Activated naive CD8-positive, alpha-beta T cell treated with anti-CD3 and anti-CD28 coated beads, Interleukin-2, amount 50 U/mL, for 16 hours (primary cell): ENCODE measurements around the gene CD274.
"Not testable (repeated sequence)": the region's sequence is repeated elsewhere in the genome, so short reads cannot be mapped to it uniquely, and the experiment has no call there.

Source experiments
- DNase-seq: peaks from one replicate; pipeline ENCODE4 v3.0.0-alpha.2; 2020; ENCODE audit warnings: low read depth, low spot score

The CD274 gene

DNA sequence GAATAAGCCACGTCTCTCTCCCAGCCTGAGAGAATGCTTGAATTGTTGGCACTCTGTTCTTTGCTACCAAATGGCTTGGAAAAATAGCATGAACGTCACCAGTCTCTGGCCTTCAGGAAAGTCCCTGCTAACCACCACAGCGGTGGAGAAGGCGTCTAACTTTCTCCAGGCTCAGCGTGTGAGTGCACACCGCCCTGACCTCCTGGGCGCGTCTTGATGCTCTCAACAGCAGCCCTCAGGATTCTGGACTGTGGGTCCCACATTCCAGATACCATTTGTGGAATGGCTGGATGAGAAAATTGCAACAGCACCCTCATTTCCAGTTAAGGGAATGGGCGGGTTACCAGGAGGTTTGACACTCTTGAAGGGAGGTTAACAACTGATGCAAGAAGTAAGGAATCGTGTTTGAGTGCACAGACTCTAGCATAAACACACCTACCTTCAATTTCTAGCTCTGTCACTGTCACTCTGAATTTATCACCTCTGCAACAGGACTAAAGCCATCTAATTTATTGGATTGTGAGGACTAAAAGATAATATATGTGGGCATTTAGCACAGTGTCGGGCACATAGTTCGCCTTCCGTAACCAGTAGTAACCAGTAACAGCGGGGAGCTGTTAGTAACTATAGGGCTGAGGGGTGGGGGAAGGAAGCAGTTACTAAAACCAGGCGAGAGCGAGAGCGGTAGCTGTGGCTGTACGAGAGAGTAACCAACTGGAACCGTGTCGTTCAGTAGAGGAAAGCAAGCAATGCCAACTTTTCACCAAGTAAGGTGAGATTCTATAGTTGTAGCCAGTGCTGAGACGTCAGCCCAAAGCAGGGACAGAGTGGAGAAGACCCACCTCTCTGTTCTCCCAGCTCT, 11.8 kb upstream of the CD274 start:
- DNase-seq = no peak

DNA sequence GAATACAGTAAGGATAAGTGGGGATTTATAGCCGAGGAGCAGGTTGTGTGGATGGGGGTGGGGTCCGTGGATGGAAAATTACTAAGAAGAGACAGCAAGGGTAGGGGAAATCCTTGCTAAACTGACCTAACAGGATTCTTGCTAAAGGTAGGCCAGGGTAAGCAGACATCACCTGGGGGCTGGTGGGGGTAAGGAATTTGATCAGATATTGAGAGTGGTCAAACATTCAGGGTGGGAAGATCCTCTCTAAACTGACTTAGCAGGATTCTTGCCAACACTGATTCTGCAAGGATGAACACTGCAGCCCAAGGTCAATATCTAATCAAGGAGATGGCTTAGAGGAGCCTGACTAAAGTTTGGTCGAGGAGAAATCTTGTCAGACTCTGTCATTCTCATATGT, 9.9 kb upstream of the CD274 start:
- no peak for DNase-seq

DNA sequence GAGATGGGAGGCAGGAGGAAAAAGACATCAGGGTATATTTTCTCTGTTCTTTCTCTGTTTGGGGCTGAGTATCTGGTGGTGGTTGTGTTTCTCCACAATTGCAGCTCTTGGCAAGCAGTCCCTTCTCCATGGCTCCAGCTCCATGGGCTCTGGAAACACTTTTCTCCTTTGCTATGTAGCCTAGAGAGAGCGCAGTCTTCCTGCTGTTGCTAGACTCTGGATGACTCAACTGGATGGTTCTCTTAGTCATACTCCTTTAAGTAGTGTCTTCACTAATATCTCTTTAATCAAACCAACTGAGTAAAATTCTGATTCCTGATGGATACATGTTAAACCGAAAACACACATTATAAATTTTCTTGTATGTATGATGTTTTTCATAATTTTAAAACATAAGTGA, 9.3 kb upstream of the CD274 start:
- DNase-seq = no peak

DNA sequence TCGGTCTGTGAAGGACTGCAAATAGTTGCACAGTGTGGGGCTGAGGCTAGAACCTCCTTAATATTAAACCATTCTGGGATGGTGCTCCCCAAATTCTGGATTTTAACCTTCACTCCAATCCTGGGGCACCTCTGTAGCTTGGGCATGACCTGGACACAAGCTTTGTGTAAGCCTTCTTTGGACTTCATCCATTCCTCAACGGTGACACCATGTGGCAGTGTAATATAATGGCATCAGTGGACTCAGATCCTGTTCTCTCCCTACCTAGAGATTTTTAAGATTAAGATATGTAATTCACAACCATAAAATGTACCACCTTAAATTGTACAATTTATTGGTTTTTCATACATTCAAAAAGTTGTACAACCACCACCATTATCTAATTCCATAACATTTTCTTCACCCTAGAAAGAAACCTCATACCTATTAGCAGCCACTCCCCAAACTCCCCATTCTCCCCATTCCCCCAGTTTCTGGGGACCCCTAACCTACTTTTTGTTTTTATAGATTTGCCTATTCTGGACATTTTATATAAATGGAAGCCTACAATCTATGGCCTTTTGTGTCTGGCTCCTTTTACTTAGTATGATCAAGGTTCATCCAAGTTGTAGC, 7.8 kb upstream of the CD274 start:
- DNase-seq = no peak

DNA sequence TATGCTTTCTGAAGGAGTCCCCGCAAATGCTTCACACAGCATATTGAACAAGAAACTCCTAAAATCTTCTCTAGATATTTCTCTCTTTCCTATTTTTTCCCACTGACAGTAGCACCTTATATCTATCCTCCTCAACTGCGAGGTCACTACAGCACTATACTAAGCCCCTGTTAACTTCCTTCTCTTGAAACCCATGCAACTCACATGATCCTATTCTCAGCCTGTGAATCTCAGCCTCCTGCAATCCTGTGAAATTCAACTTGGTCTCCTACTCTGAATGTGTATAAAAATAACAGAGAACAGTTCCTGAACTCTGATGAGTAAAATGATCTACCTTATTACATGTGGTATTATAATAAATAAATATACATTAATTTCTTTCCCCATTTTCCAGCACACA, 6.5 kb upstream of the CD274 start:
- DNase-seq = no peak

DNA sequence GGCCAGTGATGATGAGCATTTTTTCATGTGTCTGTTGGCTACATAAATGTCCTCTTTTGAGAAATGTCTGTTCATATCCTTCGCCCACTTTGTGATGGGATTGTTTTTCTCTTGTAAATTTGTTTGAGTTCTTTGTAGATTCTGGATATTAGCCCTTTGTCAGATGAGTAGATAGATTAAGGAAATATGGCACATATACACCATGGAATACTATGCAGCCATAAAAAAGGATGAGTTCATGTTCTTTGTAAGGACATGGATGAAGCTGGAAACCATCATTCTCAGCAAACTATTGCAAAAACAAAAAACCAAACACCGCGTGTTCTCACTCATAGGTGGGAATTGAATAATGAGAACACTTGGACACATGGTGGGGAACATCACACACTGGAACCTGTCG, 5.2 kb upstream of the CD274 start:
- not testable (repeated sequence) for DNase-seq

DNA sequence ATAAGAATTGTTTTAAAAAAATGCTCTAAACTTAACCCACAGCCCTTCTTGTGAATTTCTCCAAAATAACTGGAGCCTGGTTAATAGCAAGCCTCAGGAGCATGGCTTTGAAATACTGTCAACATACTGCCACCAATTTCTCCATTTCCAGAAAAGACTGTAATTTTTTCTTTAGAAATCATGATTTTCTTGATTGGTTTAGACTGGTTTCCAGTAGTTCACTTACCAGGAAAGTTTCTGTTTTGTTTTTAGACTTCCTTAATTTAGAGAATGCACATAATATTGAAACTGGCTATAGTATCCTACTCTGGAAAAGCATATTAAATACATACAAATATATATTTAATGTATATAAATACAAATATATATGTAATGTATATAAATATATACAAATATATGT, 4.5 kb upstream of the CD274 start:
- no peak for DNase-seq

DNA sequence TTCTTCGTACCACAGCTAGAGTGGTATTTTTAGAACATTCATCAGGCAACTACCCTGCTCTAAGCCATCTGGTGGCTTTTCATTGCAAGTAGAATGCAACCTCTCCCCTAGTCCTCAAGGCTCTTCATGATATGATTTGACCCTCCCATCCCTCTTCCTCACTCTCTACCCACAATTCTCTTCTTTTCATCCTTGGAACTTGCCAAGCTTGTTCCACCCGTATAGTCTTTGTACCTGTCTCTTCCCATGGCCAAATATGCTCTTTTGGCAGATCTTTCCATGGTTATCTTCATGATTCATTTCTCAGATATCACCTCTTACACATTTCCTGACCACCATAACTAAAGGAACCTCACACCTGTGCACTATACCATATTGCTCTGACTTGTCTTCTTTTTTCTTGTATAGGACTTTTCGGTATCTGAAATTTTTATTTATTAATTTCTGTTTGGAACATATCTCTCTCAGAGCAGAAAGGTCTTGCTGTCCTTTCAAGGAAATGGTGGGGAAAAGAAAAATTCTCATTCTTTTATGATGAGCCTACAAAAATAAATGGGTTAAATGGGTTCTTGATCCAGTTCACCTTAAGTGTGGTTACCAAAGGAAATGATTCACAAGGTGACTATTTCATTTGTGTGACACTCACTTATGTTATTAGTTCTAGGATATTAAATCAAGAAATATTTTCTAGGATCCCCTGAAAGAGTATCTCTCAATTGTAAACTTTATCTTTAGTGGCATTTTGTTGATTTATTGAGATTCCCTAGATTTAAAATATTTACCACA, 3.7 kb upstream of the CD274 start:
- no peak for DNase-seq

DNA sequence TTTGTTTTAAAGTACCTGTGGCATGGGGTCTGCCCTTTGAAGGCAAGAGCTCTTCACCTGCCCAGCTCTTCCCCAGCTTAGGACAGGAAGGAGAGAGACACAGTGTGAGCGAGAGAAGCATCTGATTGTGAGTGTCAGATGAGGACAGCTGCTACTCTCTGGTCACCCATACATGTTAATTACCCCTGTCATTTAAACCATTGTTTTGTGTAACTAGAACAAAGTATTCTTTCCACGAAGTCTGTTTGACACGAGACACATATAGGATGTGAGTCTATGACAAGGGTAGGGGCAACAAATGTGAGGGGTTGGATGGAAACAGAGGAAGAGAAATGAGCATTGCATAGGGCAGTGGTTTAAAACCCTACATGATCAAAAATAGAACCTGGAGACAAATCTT, 3.0 kb upstream of the CD274 start:
- no peak for DNase-seq

DNA sequence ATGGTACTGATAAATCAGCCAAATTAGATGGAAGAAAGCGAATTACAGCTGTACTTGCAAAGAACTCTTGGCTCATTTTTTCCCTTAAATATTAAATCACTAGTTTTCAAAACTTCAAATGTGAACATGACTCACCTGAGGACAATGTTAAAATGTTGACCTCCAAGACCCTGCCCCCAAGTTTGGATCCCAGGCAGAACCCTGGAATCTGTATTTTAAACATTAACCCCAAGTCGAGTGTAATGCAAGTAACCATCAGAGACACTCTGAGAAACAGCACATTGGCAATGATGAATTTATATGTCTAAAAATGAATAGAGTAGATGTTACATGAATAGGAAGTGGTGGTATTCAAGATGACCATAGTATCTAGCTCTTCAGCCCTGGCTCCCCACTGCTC, 2.3 kb upstream of the CD274 start:
- DNase-seq = no peak

DNA sequence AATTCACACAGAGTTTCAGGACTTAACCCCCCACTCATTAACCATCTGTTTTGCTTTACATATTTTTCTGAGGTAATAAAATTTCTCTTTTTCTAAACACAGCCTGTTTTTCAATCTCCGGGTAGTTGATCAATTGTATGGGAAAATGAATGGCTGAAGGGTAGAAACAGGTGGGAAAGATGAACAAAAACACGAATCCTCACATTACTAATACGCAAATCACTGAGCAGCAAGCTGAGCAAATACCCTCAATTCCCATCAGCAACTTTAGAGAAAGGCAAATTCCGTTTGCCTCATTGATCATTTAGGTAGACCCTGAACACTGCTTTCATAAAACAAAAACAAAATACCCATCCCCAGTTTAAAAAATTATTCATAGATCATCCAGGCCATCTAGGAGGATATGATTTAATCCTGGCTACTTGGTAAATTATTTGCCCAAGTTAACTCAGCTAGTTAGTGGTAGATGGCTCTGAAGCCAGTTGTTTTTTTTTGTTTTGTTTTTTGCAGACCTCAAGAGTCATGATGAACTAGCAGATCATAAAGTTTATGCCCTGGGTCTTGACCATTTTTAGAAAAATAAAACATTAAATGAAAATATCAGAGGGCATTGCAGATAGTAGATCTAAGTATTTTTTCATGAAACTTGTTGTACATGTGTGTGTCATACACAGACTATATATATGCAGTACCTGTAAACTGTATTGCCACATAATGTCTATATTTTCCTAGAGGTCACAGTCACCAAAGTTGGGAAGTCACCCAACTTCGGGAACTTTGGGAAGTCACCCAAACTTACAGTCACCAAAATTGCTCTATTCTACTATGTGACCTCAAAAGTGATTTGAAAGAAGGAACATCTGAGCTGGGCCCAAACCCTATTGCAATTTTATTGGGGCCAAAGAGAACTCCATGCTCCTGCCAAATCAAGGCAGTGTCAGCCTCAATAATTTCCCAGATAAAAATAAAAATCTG, 1.6 kb upstream of the CD274 start:
- DNase-seq = no peak

DNA sequence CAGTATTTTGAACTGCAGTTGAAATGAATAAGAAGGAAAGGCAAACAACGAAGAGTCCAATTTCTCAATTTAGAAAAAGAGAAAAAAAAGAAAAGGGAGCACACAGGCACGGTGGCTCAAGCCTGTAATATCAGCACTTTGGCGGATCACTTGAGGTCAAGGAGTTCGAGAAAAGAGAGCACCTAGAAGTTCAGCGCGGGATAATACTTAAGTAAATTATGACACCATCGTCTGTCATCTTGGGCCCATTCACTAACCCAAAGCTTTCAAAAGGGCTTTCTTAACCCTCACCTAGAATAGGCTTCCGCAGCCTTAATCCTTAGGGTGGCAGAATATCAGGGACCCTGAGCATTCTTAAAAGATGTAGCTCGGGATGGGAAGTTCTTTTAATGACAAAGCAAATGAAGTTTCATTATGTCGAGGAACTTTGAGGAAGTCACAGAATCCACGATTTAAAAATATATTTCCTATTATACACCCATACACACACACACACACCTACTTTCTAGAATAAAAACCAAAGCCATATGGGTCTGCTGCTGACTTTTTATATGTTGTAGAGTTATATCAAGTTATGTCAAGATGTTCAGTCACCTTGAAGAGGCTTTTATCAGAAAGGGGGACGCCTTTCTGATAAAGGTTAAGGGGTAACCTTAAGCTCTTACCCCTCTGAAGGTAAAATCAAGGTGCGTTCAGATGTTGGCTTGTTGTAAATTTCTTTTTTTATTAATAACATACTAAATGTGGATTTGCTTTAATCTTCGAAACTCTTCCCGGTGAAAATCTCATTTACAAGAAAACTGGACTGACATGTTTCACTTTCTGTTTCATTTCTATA, 602 bp upstream of the CD274 start:
- no peak for DNase-seq

DNA sequence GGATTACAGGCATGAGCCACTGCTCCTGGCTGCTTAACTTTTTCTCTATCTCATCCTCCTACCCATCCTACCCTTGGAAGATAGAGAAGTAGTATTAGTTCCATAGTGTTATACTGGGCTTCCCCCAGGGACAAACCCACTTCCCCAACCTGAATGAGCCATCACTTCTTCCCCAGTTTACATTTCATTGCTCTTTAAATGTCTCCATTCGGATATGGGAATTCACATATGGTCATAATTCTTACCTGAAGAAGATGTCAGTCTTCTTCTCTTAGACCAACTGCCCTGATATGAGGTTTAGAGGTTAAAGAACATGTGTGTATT, 1.9 kb downstream of the CD274 start:
- no peak for DNase-seq

DNA sequence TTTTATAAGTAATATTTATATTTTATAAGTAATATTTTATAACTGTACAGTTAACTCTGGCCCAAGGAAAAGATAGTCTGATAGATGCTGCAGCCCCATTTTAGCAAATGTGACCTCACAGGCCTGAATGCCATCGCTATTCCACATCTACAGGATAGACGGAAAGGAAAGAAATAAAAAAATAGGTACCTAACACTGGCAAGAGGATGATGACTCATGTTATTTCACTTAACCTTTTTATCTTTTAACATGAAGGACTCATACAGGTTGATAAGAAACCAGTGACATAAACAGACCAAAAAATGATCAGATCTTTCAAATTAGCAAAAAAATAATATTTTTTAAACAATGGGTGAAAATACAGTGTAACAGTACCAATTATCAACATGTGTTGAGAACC, 2.7 kb downstream of the CD274 start:
- DNase-seq = no peak

DNA sequence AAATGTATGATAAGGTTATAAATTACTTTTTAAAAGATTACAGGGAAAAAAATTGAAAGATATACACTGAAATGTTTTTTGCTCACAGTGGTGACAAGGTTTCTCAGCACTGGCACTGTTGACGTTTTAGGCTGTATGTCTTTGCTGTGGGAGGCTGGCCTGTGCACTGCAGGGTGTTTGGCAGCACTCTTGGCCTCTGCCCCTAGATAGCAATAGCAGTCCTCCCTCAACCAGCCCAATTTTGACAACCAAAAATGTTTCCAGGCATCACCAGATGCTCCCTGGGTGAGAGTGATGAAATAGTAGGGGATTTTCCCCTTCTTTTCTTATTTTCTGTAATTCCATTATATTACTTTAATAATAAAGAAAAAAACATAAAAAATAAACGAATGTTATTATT, 3.3 kb downstream of the CD274 start:
- DNase-seq = no peak

DNA sequence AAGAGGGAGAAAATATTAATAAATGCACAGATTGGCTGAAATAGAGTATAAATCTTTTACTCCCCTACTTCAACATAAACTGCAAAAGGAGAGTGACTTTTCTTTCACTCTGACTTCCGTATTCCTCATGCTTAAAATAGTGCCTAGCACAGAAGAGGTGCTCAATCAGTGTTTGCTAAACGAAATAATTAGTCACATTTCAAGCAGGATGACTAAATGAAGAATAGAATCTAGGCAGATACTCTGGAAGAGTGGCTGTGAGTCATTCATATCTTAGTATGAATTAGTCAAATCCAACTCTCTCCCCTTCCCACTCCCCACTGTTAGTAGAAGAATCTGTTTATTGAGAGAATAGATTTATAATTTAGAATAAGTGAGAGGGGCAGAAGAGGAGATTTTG, 4.8 kb downstream of the CD274 start:
- no peak for DNase-seq

DNA sequence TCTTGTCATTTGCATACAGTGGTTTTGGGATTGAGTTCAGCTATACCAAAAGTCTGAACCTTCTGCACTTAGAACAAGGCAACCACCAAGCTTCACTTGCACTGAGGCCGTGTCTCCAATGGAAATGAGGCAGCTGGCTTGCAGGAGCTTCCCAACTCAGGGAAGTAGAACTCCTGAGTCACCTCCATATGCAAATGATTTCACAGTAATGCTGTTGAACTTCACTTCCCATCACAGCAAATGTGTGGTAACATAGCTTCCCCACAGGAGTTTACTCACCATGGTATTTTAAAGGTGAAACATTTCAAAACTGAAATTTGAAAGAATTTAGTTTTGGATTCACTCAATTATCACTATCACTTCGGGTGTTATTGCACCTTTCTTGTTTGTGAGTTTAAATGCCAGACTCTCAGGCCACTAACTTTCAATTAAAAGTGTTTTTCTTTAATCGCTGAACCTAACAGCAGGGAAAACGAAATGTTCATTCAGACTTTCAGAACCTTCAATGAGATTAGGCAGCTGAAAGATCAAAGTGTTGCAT, 9.0 kb downstream of the CD274 start:
- no peak for DNase-seq

DNA sequence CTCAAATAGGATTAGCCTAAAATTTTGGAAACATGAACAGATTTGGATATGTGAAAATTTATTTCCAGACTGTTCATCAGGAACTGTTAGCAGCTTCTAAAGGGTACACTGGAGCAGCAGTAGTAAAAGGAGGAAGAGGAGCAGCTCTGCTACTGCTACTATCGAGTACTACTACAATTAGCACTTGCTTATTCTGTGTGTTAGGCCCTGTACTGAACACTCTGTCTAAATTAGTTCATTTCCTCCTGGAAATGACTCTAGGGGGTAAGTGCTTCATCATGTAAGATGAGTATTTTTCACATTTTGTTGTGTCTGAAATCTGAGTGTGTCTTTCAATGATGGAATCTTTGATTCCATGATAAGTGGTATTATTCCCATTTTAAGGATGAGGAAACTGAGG, 9.8 kb downstream of the CD274 start:
- DNase-seq = no peak

DNA sequence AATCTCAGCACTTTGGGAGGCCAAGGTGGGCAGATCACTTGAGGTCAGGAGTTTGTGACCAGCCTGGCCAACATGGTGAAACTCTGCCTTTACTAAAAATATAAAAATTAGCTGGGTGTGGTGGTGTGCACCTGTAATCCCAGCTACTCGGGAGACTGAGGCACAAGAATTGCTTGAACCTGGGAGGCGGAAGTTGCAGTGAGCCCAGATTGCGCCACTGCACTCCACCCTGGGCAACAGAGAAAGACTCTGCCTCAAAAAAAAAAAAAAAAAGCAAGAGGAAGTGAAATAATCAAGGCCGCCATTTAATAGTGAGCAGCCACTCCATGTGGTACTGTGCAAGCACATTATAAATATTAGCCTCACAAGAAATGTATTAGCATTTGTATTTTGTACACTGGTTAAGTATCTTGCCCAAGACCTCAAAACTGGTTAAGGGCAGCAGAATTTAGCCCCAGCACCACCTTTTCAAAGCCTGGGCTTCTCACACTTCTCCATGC, 14.5 kb downstream of the CD274 start:
- DNase-seq = not testable (repeated sequence)

DNA sequence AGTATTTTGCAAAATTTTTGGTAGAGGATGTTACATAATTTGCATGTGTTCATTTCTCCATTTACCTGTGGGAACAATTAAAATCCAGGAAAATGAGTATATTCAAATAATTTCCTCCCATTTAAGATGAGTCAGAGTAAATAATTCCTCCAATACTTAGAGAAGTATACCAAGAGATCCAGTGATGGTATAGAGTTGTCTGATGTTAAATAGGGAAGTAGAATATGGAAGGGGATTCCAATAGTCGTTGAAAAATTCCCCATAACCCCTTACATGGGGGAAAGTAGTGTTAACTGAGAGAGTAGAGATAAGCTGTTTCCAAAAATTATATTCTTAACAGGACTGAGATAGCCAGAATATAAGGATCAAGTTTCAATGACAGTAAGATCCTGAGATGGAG, 15.7 kb downstream of the CD274 start:
- no peak for DNase-seq
